Ovary (tissue), 9 donors: ENCODE measurements around the gene HIBCH. TPM values are rescaled to one million over a fixed set of nuclear protein-coding genes. Genes with fewer than 3 reads are reported as not detected.

ENCODE experiments used
- DNase-seq, 5 donors: peaks; one replicate each; pipeline ENCODE4 v3.0.0-alpha.2; 2019 to 2020
- H3K27ac ChIP-seq, 2 donors: fragments of 200-600 bp; one replicate each; pipeline versions ENCODE4 v1.5.1 to v1.8.0; 2019 to 2022
- H3K27me3 ChIP-seq: fragments of 200-600 bp; one replicate; pipeline ENCODE4 v1.8.0; 2022
- H3K36me3 ChIP-seq: fragments of 200-600 bp; sonication (generic); one replicate; pipeline ENCODE4 v1.5.1; 2019
- H3K4me1 ChIP-seq: one replicate; pipeline ENCODE4 v1.8.1; 2013; ENCODE audit warnings: mild to moderate bottlenecking, moderate library complexity; ENCODE audit not compliant: insufficient read depth
- H3K4me3 ChIP-seq: fragments of 200-600 bp; sonication (generic); one replicate; pipeline ENCODE4 v1.5.1; 2017
- H3K9me3 ChIP-seq, 2 donors: fragments of 200-600 bp in 1 of 2; sonication (generic) in 1 of 2; one replicate each; pipeline versions ENCODE4 v1.5.1 to v1.8.1; 2013 to 2019; ENCODE audit warnings: mild to moderate bottlenecking in 1 of 2, moderate library complexity in 1 of 2
- EP300 ChIP-seq: sonication (generic); formaldehyde crosslinking; IDR thresholded peaks from one replicate; pipeline ENCODE4 v1.6.1; 2017; ENCODE audit warnings: antibody characterized with exemption
- POLR2A ChIP-seq: fragments of 450-650 bp; IDR thresholded peaks from one replicate; pipeline ENCODE4 v1.6.1; 2017; ENCODE audit warnings: antibody characterized with exemption, mild to moderate bottlenecking, moderate library complexity
- WGBS, 3 donors: extraction: QIAGEN DNeasy Blood & Tissue Kit in 1 of 3; methylation state at CpG; one replicate each; pipeline versions ENCODE4 v1.1.5 to v1.1.7; 2013 to 2017; 5-methylcytosine and 5-hydroxymethylcytosine counted together
- intact Hi-C, 4 donors: fragments of 100-400 bp; cut with DNase I; formaldehyde crosslinking; loops; one replicate each; pipeline versions ENCODE4 v1.11.0 to v1.15.1; 2022 to 2023
- polyA plus RNA-seq, 2 donors: library from polyadenylated mRNA; stranded (reverse); fragments of 200-250 nt in 1 of 2; fragments of 350-450 nt in 1 of 2; fragmentation: Illumina TruSeq in 1 of 2; extraction: RNeasy Lipid Tissue Mini Kit (QIAGEN cat#74804) in 1 of 2; gene quantifications; one replicate each; pipeline ENCODE4 v1.2.3, GENCODE V29; 2013 to 2014
- total RNA-seq, 7 donors: library from RNA; depleted of rRNA in 2 of 7; stranded (reverse); fragments of >200 nt in 2 of 7; fragmentation: NEBNext Ultra II Directional in 3 of 7; extraction: Animal tissue kit (Norgen Biotek cat#: 25700) in 3 of 7; gene quantifications; one replicate each; pipeline versions ENCODE4 v1.1.0 to v1.2.4, GENCODE V29; 2016 to 2023
- TF ChIP-seq, protein P1 (sequence below), 3 donors: fragments of 450-650 bp in 2 of 3; fragments of 200-600 bp in 1 of 3; IDR thresholded peaks; one replicate each; pipeline versions ENCODE4 v1.5.1 to v1.8.0; 2016 to 2022; ENCODE audit warnings: antibody characterized with exemption in 3 of 3, mild to moderate bottlenecking in 1 of 3
- donor health status: DM: no; HTN: no; CAD: no; lungs with moderate emphysema.
- donor health status: DM: no; HTN: no; CAD: no.
- donor health status: Bipolar disorder and iron deficiency.
- donor health status: DM: yes; HTN: yes; CAD: no.
- donor health status: DM: no; HTN: no; CAD: no.
- donor health status: DM: yes; HTN: yes; CAD: no.

Gene HIBCH
- total and polyA plus RNA-seq, 9 donors = 9.7 to 28.4 (median 21.7) TPM

- intact Hi-C loops = no loop called here
- 61 to 74% (median 63%) methylated on average over 2 of the region's 2 CpGs for WGBS, 3 donors
- Histone ChIP-seq H3K27me3 (no peaks in the 10 kb centered on the region), H3K36me3 (no peaks in the 10 kb centered on the region), H3K4me3 (no peak overlapping the region), H3K27ac (no peak overlapping the region), H3K9me3 (no peaks in the 10 kb centered on the region), H3K4me1 (no peaks in the 10 kb centered on the region)
- no peak for DNase-seq
- no peak for TF ChIP-seq POLR2A
- TF ChIP-seq EP300 = no peak
Observed at GRCh38 chr2:190207930-190208329, 111.7 kb downstream of the HIBCH start.

GRCh38 chr2:190205657-190206056 lies 114.0 kb downstream of the HIBCH start:
- H3K36me3 ChIP-seq = no peaks in the 10 kb centered on the region
- H3K9me3 ChIP-seq = no peaks in the 10 kb centered on the region
- 68 to 82% (median 68%) methylated on average over 4 of the region's 4 CpGs for WGBS, 3 donors
- no peak overlapping the region for H3K4me3 ChIP-seq
- H3K27me3 ChIP-seq = no peaks in the 10 kb centered on the region
- H3K27ac ChIP-seq = no peak overlapping the region
- DNase-seq = no peak
- no peak for TF ChIP-seq EP300
- TF ChIP-seq, protein P1, sequence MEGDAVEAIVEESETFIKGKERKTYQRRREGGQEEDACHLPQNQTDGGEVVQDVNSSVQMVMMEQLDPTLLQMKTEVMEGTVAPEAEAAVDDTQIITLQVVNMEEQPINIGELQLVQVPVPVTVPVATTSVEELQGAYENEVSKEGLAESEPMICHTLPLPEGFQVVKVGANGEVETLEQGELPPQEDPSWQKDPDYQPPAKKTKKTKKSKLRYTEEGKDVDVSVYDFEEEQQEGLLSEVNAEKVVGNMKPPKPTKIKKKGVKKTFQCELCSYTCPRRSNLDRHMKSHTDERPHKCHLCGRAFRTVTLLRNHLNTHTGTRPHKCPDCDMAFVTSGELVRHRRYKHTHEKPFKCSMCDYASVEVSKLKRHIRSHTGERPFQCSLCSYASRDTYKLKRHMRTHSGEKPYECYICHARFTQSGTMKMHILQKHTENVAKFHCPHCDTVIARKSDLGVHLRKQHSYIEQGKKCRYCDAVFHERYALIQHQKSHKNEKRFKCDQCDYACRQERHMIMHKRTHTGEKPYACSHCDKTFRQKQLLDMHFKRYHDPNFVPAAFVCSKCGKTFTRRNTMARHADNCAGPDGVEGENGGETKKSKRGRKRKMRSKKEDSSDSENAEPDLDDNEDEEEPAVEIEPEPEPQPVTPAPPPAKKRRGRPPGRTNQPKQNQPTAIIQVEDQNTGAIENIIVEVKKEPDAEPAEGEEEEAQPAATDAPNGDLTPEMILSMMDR (IDR thresholded peaks at IDR 0.05) = no peak
- H3K4me1 ChIP-seq = no peaks in the 10 kb centered on the region
- intact Hi-C loops = no loop called here

GRCh38 chr2:190202604-190203003 lies 117.0 kb downstream of the HIBCH start:
- Histone ChIP-seq H3K27ac (no peak overlapping the region), H3K27me3 (no peaks in the 10 kb centered on the region), H3K36me3 (no peaks in the 10 kb centered on the region), H3K9me3 (no peaks in the 10 kb centered on the region), H3K4me3 (no peak overlapping the region), H3K4me1 (no peaks in the 10 kb centered on the region)
- TF ChIP-seq, protein P1 (IDR thresholded peaks at IDR 0.05) = no peak
- no peak for TF ChIP-seq POLR2A
- no peak for TF ChIP-seq EP300
- 96 to 97% (median 97%) methylated on average over 1 of the region's 1 CpG for WGBS, 3 donors
- intact Hi-C loops = no loop called here
- no peak for DNase-seq

DNA sequence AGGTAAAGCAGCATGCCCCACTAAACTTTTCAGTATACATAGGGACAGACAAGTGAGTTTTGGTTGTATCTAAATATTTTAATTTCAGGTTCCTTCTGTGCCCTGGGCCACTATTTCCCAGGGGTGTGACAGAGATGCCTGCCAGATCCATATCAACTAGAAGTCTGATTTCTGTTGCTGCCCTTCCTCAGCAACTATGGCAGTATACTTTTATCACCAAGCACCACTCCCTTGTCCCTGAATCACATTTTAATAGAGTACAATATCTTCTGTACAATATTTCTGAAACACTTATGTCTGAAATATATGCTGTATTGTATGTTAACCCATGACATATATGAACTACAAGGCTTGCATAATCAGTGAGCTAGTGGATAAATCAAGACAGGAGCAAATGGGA lies 117.6 kb downstream of the HIBCH start:
- H3K4me1 ChIP-seq = no peaks in the 10 kb centered on the region
- no peak overlapping the region for H3K27ac ChIP-seq
- H3K36me3 ChIP-seq = no peaks in the 10 kb centered on the region
- H3K9me3 ChIP-seq = no peaks in the 10 kb centered on the region
- intact Hi-C loops = no loop called here
- H3K27me3 ChIP-seq = no peaks in the 10 kb centered on the region
- no peak for DNase-seq
- no peak overlapping the region for H3K4me3 ChIP-seq
- TF ChIP-seq EP300 (no peak), POLR2A (no peak)
- TF ChIP-seq, protein P1 (IDR thresholded peaks at IDR 0.05) = no peak

GRCh38 chr2:190200603-190201002 lies 119.0 kb downstream of the HIBCH start:
- WGBS, 3 donors = 53 to 61% (median 60%) methylated on average over 1 of the region's 1 CpG
- Histone ChIP-seq H3K4me3 (no peak overlapping the region), H3K27ac (no peak overlapping the region), H3K36me3 (no peaks in the 10 kb centered on the region), H3K9me3 (no peaks in the 10 kb centered on the region), H3K27me3 (no peaks in the 10 kb centered on the region), H3K4me1 (no peaks in the 10 kb centered on the region)
- no peak for DNase-seq
- intact Hi-C loops = no loop called here
- TF ChIP-seq, protein P1 (IDR thresholded peaks at IDR 0.05) = no peak
